ENCODE results near the gene PTPN2. TPM values are rescaled to one million over a fixed set of nuclear protein-coding genes. Genes with fewer than 3 reads are reported as not detected.
"Not testable (repeated sequence)": the region's sequence is repeated elsewhere in the genome, so short reads cannot be mapped to it uniquely, and the experiment has no call there.

PTPN2 gene
- total and polyA plus RNA-seq, 5 experiments from 2014 or later: 62.7 to 76.1 (median 71.7) TPM

- POLR2A ChIA-PET: interaction anchor here (0.6 to 0.7 kb wide), 2 partner anchors 153 to 203 kb away, joined by 3 to 7 read pairs; no protein-coding TSS in a partner anchor
- peaks cover 3 to 12% (median 5%) of the 10 kb centered on the region in 4 donors for H3K4me1 Mint-ChIP-seq
- no peak overlapping the region for H3K27ac Mint-ChIP-seq
Observed at GRCh38 chr18:12890964-12891363, 6.9 kb upstream of the PTPN2 start.

GRCh38 chr18:12886498-12887126, 2.6 kb upstream of the PTPN2 start:
- peak overlapping the region in 1 of 10 donors; percentile 2 for H3K4me3 Mint-ChIP-seq
- no peak for DNase-seq
- H3K36me3 Mint-ChIP-seq: no peaks in the 10 kb centered on the region
- H3K9me3 Mint-ChIP-seq: no peaks in the 10 kb centered on the region
- POLR2A ChIA-PET: interaction anchor here (0.5 to 0.8 kb wide), 4 partner anchors 62 to 502 kb away, joined by 3 to 8 read pairs (median 3); partner anchors contain the start of gene SEH1L
- H3K4me1 Mint-ChIP-seq: peaks cover 11 to 39% (median 26%) of the 10 kb centered on the region in 4 donors
- H3K27me3 Mint-ChIP-seq: no peaks in the 10 kb centered on the region
- peak overlapping the region in 7 of 10 donors; percentile 34 to 75 (median 41) for H3K27ac Mint-ChIP-seq
- ATAC-seq: no peak

More at GRCh38 chr18:12890964-12891363, 6.9 kb upstream of the PTPN2 start:
- Mint-ChIP-seq H3K4me3 (no peak overlapping the region), H3K36me3 (no peaks in the 10 kb centered on the region), H3K9me3 (no peaks in the 10 kb centered on the region), H3K27me3 (peaks cover 9 to 27% (median 14%) of the 10 kb centered on the region in 5 donors)
- DNase-seq: no peak
- ATAC-seq: no peak

- ATAC-seq: no peak
- Mint-ChIP-seq H3K4me1 (peaks cover 20 to 50% (median 38%) of the 10 kb centered on the region in 4 donors), H3K4me3 (peak overlapping the region in 7 of 10 donors; percentile 8 to 94 (median 85)), H3K9me3 (no peaks in the 10 kb centered on the region), H3K27ac (peak overlapping the region; percentile 16 to 97 (median 95)), H3K36me3 (no peaks in the 10 kb centered on the region), H3K27me3 (no peaks in the 10 kb centered on the region)
- POLR2A ChIA-PET: interaction anchor here (1.2 to 3.2 kb wide), 2 partner anchors 26 to 252 kb away, joined by 3 to 29 read pairs; no protein-coding TSS in a partner anchor
- DNase-seq: no peak
Observed at GRCh38 chr18:12885500-12885899, 1.5 kb upstream of the PTPN2 start.

GRCh38 chr18:12884406-12885323, 628 bp upstream of the PTPN2 start:
- Mint-ChIP-seq H3K36me3 (no peaks in the 10 kb centered on the region), H3K4me3 (peak overlapping the region; percentile 84 to 94 (median 92)), H3K27me3 (no peaks in the 10 kb centered on the region), H3K9me3 (no peaks in the 10 kb centered on the region), H3K4me1 (peaks cover 26 to 59% (median 46%) of the 10 kb centered on the region in 4 donors), H3K27ac (peak overlapping the region; percentile 87 to 97 (median 95))
- POLR2A ChIA-PET: interaction anchor here (0.9 to 3.2 kb wide), 15 partner anchors 21 to 511 kb away, joined by 3 to 43 read pairs (median 7); partner anchors contain the start of genes AFG3L2, CEP192, CEP76 and PSMG2
- DNase-seq: no peak
- no peak for ATAC-seq

GRCh38 chr18:12883372-12883683, 709 bp downstream of the PTPN2 start:
- peak; percentile 1 to 18 for ATAC-seq

GRCh38 chr18:12882453-12883371, 1.3 kb downstream of the PTPN2 start:
- Mint-ChIP-seq H3K36me3 (no peaks in the 10 kb centered on the region), H3K9me3 (no peaks in the 10 kb centered on the region), H3K4me1 (peaks cover 34 to 76% (median 58%) of the 10 kb centered on the region in 4 donors), H3K4me3 (peak overlapping the region; percentile 85 to 98 (median 90)), H3K27me3 (no peaks in the 10 kb centered on the region), H3K27ac (peak overlapping the region; percentile 87 to 98 (median 93))
- DNase-seq (peak in 2 of 10 donors; percentile 17 to 20), ATAC-seq (no peak)
- POLR2A ChIA-PET: interaction anchor here (0.6 to 3.2 kb wide), 30 partner anchors 8 to 626 kb away, joined by 3 to 43 read pairs (median 4); partner anchors contain the start of genes AFG3L2, CEP192, CEP76 and PSMG2

More at GRCh38 chr18:12883372-12883683, 709 bp downstream of the PTPN2 start:
- H3K27ac Mint-ChIP-seq: peak overlapping the region; percentile 87 to 98 (median 96)
- H3K27me3 Mint-ChIP-seq: no peaks in the 10 kb centered on the region
- peak overlapping the region; percentile 85 to 98 (median 92) for H3K4me3 Mint-ChIP-seq
- no peak for DNase-seq
- H3K9me3 Mint-ChIP-seq: no peaks in the 10 kb centered on the region
- POLR2A ChIA-PET: interaction anchor here (0.6 to 3.2 kb wide), 32 partner anchors 8 to 627 kb away, joined by 3 to 43 read pairs (median 4); partner anchors contain the start of genes AFG3L2, CEP192, CEP76 and PSMG2
- H3K4me1 Mint-ChIP-seq: peaks cover 34 to 71% (median 57%) of the 10 kb centered on the region in 4 donors
- no peaks in the 10 kb centered on the region for H3K36me3 Mint-ChIP-seq

- ATAC-seq: no peak
- Mint-ChIP-seq H3K9me3 (no peaks in the 10 kb centered on the region), H3K27me3 (no peaks in the 10 kb centered on the region), H3K27ac (peak overlapping the region; percentile 5 to 96 (median 68)), H3K4me3 (peak overlapping the region in 9 of 10 donors; percentile 54 to 85 (median 55)), H3K4me1 (peaks cover 41 to 83% (median 77%) of the 10 kb centered on the region in 4 donors), H3K36me3 (peaks cover 0 to 4% (median 0%) of the 10 kb centered on the region in 3 donors)
- no peak for DNase-seq
- POLR2A ChIA-PET: no interaction called here
Observed at GRCh38 chr18:12880541-12880910, 3.5 kb downstream of the PTPN2 start.

- DNase-seq (peak in 1 of 10 donors; percentile 4), ATAC-seq (no peak)
- Mint-ChIP-seq H3K9me3 (no peaks in the 10 kb centered on the region), H3K4me1 (peaks cover 39 to 80% (median 74%) of the 10 kb centered on the region in 4 donors), H3K36me3 (peaks cover 0 to 5% (median 0%) of the 10 kb centered on the region in 3 donors), H3K27ac (peak overlapping the region; percentile 5 to 96 (median 68)), H3K27me3 (no peaks in the 10 kb centered on the region), H3K4me3 (peak overlapping the region; percentile 0 to 85 (median 56))
- POLR2A ChIA-PET: no interaction called here
Observed at GRCh38 chr18:12879840-12880540, 4.0 kb downstream of the PTPN2 start.

GRCh38 chr18:12874992-12875391, 9.0 kb downstream of the PTPN2 start:
- H3K9me3 Mint-ChIP-seq: not testable (repeated sequence)

GRCh38 chr18:12873961-12874567, 10.0 kb downstream of the PTPN2 start:
- DNase-seq, H3K36me3 Mint-ChIP-seq, H3K27me3 Mint-ChIP-seq, POLR2A ChIA-PET, H3K4me3 Mint-ChIP-seq, H3K9me3 Mint-ChIP-seq, ATAC-seq, H3K27ac Mint-ChIP-seq: not testable (repeated sequence)
- H3K4me1 Mint-ChIP-seq: peaks cover 18 to 45% (median 35%) of the 10 kb centered on the region in 4 donors

More at GRCh38 chr18:12874992-12875391, 9.0 kb downstream of the PTPN2 start:
- not testable (repeated sequence) for H3K27ac Mint-ChIP-seq, ATAC-seq, H3K4me3 Mint-ChIP-seq, H3K36me3 Mint-ChIP-seq, DNase-seq, H3K27me3 Mint-ChIP-seq
- POLR2A ChIA-PET: interaction anchor here (0.7 kb wide), 1 partner anchor 9 kb away, joined by 3 read pairs; the partner anchor contains the start of gene PTPN2
- H3K4me1 Mint-ChIP-seq: peaks cover 23 to 54% (median 43%) of the 10 kb centered on the region in 4 donors

GRCh38 chr18:12872408-12872807, 11.6 kb downstream of the PTPN2 start:
- ATAC-seq: no peak
- Mint-ChIP-seq H3K4me3 (no peak overlapping the region), H3K9me3 (no peaks in the 10 kb centered on the region), H3K27ac (peak overlapping the region in 6 of 10 donors; percentile 3 to 72 (median 60)), H3K4me1 (peaks cover 20 to 39% (median 33%) of the 10 kb centered on the region in 4 donors), H3K36me3 (peaks cover 0 to 13% (median 8%) of the 10 kb centered on the region in 3 donors), H3K27me3 (no peaks in the 10 kb centered on the region)
- DNase-seq: no peak
- POLR2A ChIA-PET: no interaction called here
